HEK293 (cell line): ENCODE measurements around the gene SLC16A10.

Source experiments
- CTCF ChIA-PET: fragments of 350-600 bp; formaldehyde crosslinking; extraction: SDS; loops from one replicate; lab custom pipeline; 2021; ENCODE audit warnings: antibody characterized with exemption; lab: Yijun Ruan, JAX
- POLR2A ChIA-PET: fragments of 300-600 bp; formaldehyde crosslinking; extraction: SDS; loops from one replicate; lab custom pipeline; 2020; ENCODE audit warnings: antibody characterized with exemption, inconsistent platforms; lab: Yijun Ruan, JAX
- H3K27ac ChIP-seq: fragments of 200-500 bp; sonication (Bioruptor generic); 2 replicates; pipeline ENCODE4 v1.5.1; 2014; ENCODE audit warnings: low read depth, low read length, control low read depth, inconsistent platforms; ENCODE audit errors: extremely low read depth
- H3K36me3 ChIP-seq, 2 experiments: fragments of 200-500 bp in 1 of 2; sonication (Bioruptor generic) in 1 of 2; 1 replicate in 1 of 2; 2 replicates in 1 of 2; pipeline ENCODE4 v1.5.1; 2014 to 2017; ENCODE audit warnings: inconsistent platforms in 2 of 2, low read length in 2 of 2; ENCODE audit not compliant: control insufficient read depth in 2 of 2, insufficient read depth in 1 of 2
- H3K4me1 ChIP-seq: fragments of 200-500 bp; sonication (Bioruptor generic); 2 replicates; pipeline ENCODE4 v1.5.1; 2014; ENCODE audit warnings: mild to moderate bottlenecking, low read length, inconsistent platforms; ENCODE audit not compliant: control insufficient read depth, insufficient read depth
- H3K4me3 ChIP-seq: 2 replicates; pipeline ENCODE4 v1.5.1; 2011; ENCODE audit warnings: low read depth, mild to moderate bottlenecking, control low read depth, low read length, moderate library complexity
- H3K9me3 ChIP-seq: fragments of 200-500 bp; sonication (Bioruptor generic); 2 replicates; pipeline ENCODE4 v1.5.1; 2014; ENCODE audit warnings: low read depth, low read length, inconsistent platforms; ENCODE audit not compliant: control insufficient read depth, insufficient read depth
- OSR2 ChIP-seq: fragments of 450-650 bp; formaldehyde crosslinking; IDR thresholded peaks from 2 replicates; pipeline ENCODE4 v1.5.1; 2016; ENCODE audit warnings: missing biosample characterization, missing genetic modification characterization
- REPIN1 ChIP-seq: fragments of 450-650 bp; formaldehyde crosslinking; IDR thresholded peaks from 2 replicates; pipeline ENCODE4 v1.5.1; 2017; ENCODE audit warnings: missing biosample characterization, missing genetic modification characterization, low read depth
- SETDB1 ChIP-seq: IDR thresholded peaks from one replicate; pipeline ENCODE4 v1.6.1; 2017; ENCODE audit warnings: mild to moderate bottlenecking, low read length, moderate library complexity, mixed read lengths; ENCODE audit not compliant: insufficient read length
- ZBTB21 ChIP-seq: fragments of 450-650 bp; formaldehyde crosslinking; IDR thresholded peaks from 2 replicates; pipeline ENCODE4 v1.5.1; 2017; ENCODE audit warnings: missing biosample characterization, missing genetic modification characterization
- ZNF157 ChIP-seq: fragments of 450-650 bp; formaldehyde crosslinking; IDR thresholded peaks from 2 replicates; pipeline ENCODE4 v1.5.1; 2016; ENCODE audit warnings: missing biosample characterization, missing genetic modification characterization
- ZNF302 ChIP-seq: fragments of 450-650 bp; formaldehyde crosslinking; IDR thresholded peaks from 2 replicates; pipeline ENCODE4 v1.5.1; 2016; ENCODE audit warnings: missing biosample characterization, missing genetic modification characterization, low read depth
- ZNF350 ChIP-seq: fragments of 450-650 bp; formaldehyde crosslinking; IDR thresholded peaks from 2 replicates; pipeline ENCODE4 v1.5.0; 2017; ENCODE audit warnings: missing biosample characterization, mild to moderate bottlenecking, missing genetic modification characterization
- ZNF366 ChIP-seq: fragments of 450-650 bp; formaldehyde crosslinking; conservative IDR thresholded peaks from 2 replicates; pipeline ENCODE4 v1.5.1; 2016; ENCODE audit warnings: missing biosample characterization, missing genetic modification characterization
- ZNF623 ChIP-seq: fragments of 450-650 bp; formaldehyde crosslinking; IDR thresholded peaks from 2 replicates; pipeline ENCODE4 v1.5.1; 2016; ENCODE audit warnings: missing biosample characterization, missing genetic modification characterization
- ZNF624 ChIP-seq: fragments of 450-650 bp; formaldehyde crosslinking; IDR thresholded peaks from 2 replicates; pipeline ENCODE4 v1.5.1; 2017; ENCODE audit warnings: missing biosample characterization, missing genetic modification characterization
- ZNF660 ChIP-seq: fragments of 450-650 bp; IDR thresholded peaks from 2 replicates; pipeline ENCODE4 v1.5.1; 2018; ENCODE audit warnings: missing biosample characterization, mild to moderate bottlenecking, missing genetic modification characterization
- ZNF768 ChIP-seq: fragments of 450-650 bp; formaldehyde crosslinking; IDR thresholded peaks from 2 replicates; pipeline ENCODE4 v1.5.1; 2018; ENCODE audit warnings: missing biosample characterization, mild to moderate bottlenecking, missing genetic modification characterization
- ZNF776 ChIP-seq: fragments of 450-650 bp; formaldehyde crosslinking; IDR thresholded peaks from 2 replicates; pipeline ENCODE4 v1.5.0; 2017; ENCODE audit warnings: missing biosample characterization, missing genetic modification characterization, borderline replicate concordance
- TF ChIP-seq, protein P1 (sequence below): fragments of 450-650 bp; formaldehyde crosslinking; IDR thresholded peaks from 2 replicates; pipeline ENCODE4 v1.5.1; 2016; ENCODE audit warnings: missing biosample characterization, missing genetic modification characterization
- TF ChIP-seq, protein P2 (sequence below): fragments of 450-650 bp; formaldehyde crosslinking; IDR thresholded peaks from 2 replicates; pipeline ENCODE4 v1.5.1; 2017; ENCODE audit warnings: missing biosample characterization, missing genetic modification characterization
- TF ChIP-seq, protein P3 (sequence below): fragments of 450-650 bp; formaldehyde crosslinking; conservative IDR thresholded peaks from 2 replicates; pipeline ENCODE4 v1.5.1; 2016; ENCODE audit warnings: low read depth, missing biosample characterization, missing genetic modification characterization
- TF ChIP-seq, protein P4 (sequence below): fragments of 450-650 bp; formaldehyde crosslinking; IDR thresholded peaks from 2 replicates; pipeline ENCODE4 v1.5.1; 2017; ENCODE audit warnings: missing biosample characterization, missing genetic modification characterization
- TF ChIP-seq, protein P5 (sequence below): fragments of 450-650 bp; formaldehyde crosslinking; IDR thresholded peaks from 2 replicates; pipeline ENCODE4 v1.5.1; 2016; ENCODE audit warnings: missing biosample characterization, missing genetic modification characterization
- TF ChIP-seq, protein P6 (sequence below): fragments of 450-650 bp; formaldehyde crosslinking; IDR thresholded peaks from 2 replicates; pipeline ENCODE4 v1.5.1; 2017; ENCODE audit warnings: missing biosample characterization, missing genetic modification characterization

The SLC16A10 gene

DNA sequence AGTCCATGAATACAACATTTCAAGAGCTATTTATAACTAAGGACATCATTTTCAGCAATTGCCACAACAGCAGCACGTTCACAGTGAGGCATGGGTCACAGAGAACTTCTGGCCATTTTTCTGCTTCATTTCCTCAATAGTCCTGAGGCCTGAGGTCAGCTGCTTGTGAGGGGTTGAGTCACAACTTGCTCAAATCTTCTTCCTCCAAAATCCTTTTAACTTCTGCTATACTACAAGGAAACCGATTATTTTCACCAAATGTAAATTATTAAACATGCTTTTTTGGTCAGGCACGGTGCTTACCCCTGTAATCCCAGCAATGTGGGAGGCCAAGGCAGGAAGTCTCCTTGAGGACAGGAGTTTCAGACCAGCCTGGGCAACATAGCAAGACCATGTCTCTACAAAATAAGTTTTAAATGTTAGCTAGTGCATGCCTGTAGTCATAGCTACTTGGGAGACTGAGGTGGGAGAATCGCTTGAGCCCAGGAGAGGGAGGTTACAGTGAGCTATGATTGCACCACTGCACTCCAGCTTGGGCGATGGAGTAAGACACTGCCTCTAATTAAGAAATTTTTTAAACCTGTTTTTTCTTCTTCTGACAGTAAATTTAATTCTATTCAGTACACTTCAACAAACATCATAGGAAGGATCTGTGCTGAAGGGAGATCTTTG, 11.1 kb upstream of the SLC16A10 start:
- H3K36me3 ChIP-seq: no peaks in the 10 kb centered on the region
- H3K9me3 ChIP-seq: no peaks in the 10 kb centered on the region
- CTCF ChIA-PET: interaction anchor here (0.9 to 3.6 kb wide), 4 partner anchors 8 to 49 kb away, joined by 3 to 15 read pairs (median 4); no protein-coding TSS in a partner anchor
- POLR2A ChIA-PET: interaction anchor here (0.8 kb wide), 1 partner anchor 13 kb away, joined by 3 read pairs; no protein-coding TSS in a partner anchor
- H3K4me3 ChIP-seq: no peak overlapping the region
- no peak overlapping the region for H3K27ac ChIP-seq
- no peaks in the 10 kb centered on the region; the same call in 1 of the 2 replicates for H3K4me1 ChIP-seq
- TF ChIP-seq ZNF768 (tag by site-specific recombination) (no peak), ZNF660 (peak; percentile 47; the same call in 1 of the 2 replicates), ZNF157 (tag by site-specific recombination) (no peak), ZNF302 (tag by site-specific recombination) (no peak)
- TF ChIP-seq, protein P1, sequence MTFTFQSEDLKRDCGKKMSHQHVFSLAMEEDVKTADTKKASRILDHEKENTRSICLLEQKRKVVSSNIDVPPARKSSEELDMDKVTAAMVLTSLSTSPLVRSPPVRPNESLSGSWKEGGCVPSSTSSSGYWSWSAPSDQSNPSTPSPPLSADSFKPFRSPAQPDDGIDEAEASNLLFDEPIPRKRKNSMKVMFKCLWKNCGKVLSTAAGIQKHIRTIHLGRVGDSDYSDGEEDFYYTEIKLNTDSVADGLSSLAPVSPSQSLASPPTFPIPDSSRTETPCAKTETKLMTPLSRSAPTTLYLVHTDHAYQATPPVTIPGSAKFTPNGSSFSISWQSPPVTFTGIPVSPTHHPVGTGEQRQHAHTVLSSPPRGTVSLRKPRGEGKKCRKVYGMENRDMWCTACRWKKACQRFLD: no peak

DNA sequence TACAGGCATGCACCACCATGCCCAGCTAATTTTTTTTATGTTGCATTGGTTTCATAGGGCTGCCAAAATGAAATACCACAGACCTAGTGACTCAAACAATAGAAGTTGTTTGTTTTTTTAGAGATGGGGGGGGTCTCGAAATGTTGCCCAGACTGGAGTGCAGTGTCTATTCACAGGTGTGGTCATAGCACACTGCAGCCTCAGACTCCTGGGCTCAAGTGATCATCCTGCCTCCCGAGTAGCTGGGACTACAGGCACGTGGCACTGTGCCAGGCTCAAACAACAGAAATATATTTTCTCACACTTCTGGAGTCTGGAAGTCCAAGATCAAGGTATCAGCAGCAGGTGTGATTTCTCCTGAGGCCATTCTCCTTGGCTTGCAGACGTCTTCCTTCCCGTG, 6.6 kb upstream of the SLC16A10 start:
- Histone ChIP-seq H3K9me3 (no peaks in the 10 kb centered on the region), H3K4me3 (no peak overlapping the region), H3K27ac (no peak overlapping the region), H3K36me3 (no peaks in the 10 kb centered on the region), H3K4me1 (no peaks in the 10 kb centered on the region; the same call in 1 of the 2 replicates)
- ChIA-PET POLR2A (interaction anchor here (0.6 to 0.9 kb wide), 5 partner anchors 8 to 265 kb away, joined by 3 to 4 read pairs (median 3); no protein-coding TSS in a partner anchor), CTCF (interaction anchor here (0.6 to 1.2 kb wide), 4 partner anchors 8 to 178 kb away, joined by 3 to 5 read pairs (median 3); no protein-coding TSS in a partner anchor)
- TF ChIP-seq, protein P2, sequence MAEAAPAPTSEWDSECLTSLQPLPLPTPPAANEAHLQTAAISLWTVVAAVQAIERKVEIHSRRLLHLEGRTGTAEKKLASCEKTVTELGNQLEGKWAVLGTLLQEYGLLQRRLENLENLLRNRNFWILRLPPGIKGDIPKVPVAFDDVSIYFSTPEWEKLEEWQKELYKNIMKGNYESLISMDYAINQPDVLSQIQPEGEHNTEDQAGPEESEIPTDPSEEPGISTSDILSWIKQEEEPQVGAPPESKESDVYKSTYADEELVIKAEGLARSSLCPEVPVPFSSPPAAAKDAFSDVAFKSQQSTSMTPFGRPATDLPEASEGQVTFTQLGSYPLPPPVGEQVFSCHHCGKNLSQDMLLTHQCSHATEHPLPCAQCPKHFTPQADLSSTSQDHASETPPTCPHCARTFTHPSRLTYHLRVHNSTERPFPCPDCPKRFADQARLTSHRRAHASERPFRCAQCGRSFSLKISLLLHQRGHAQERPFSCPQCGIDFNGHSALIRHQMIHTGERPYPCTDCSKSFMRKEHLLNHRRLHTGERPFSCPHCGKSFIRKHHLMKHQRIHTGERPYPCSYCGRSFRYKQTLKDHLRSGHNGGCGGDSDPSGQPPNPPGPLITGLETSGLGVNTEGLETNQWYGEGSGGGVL (tag by site-specific recombination): peak; percentile 43; the same call in 1 of the 2 replicates
- TF ChIP-seq, protein P3, sequence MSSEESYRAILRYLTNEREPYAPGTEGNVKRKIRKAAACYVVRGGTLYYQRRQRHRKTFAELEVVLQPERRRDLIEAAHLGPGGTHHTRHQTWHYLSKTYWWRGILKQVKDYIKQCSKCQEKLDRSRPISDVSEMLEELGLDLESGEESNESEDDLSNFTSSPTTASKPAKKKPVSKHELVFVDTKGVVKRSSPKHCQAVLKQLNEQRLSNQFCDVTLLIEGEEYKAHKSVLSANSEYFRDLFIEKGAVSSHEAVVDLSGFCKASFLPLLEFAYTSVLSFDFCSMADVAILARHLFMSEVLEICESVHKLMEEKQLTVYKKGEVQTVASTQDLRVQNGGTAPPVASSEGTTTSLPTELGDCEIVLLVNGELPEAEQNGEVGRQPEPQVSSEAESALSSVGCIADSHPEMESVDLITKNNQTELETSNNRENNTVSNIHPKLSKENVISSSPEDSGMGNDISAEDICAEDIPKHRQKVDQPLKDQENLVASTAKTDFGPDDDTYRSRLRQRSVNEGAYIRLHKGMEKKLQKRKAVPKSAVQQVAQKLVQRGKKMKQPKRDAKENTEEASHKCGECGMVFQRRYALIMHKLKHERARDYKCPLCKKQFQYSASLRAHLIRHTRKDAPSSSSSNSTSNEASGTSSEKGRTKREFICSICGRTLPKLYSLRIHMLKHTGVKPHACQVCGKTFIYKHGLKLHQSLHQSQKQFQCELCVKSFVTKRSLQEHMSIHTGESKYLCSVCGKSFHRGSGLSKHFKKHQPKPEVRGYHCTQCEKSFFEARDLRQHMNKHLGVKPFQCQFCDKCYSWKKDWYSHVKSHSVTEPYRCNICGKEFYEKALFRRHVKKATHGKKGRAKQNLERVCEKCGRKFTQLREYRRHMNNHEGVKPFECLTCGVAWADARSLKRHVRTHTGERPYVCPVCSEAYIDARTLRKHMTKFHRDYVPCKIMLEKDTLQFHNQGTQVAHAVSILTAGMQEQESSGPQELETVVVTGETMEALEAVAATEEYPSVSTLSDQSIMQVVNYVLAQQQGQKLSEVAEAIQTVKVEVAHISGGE (tag by site-specific recombination): no peak
- TF ChIP-seq ZNF624 (tag by site-specific recombination) (0 out of 2 replicates have a peak, but pooled peaks have one; percentile 44), ZNF776 (tag by site-specific recombination) (0 out of 2 replicates have a peak, but pooled peaks have one; percentile 71), ZBTB21 (tag by site-specific recombination) (no peak), ZNF350 (tag by site-specific recombination) (peak; percentile 75; the same call in 1 of the 2 replicates), ZNF366 (tag by site-specific recombination) (peak; percentile 49; the same call in 1 of the 2 replicates), SETDB1 (no peak), OSR2 (tag by site-specific recombination) (peak; percentile 35; the same call in 1 of the 2 replicates), ZNF623 (no peak), REPIN1 (tag by site-specific recombination) (no peak), ZNF660 (peak; percentile 61; the same call in 1 of the 2 replicates)
- TF ChIP-seq, protein P4, sequence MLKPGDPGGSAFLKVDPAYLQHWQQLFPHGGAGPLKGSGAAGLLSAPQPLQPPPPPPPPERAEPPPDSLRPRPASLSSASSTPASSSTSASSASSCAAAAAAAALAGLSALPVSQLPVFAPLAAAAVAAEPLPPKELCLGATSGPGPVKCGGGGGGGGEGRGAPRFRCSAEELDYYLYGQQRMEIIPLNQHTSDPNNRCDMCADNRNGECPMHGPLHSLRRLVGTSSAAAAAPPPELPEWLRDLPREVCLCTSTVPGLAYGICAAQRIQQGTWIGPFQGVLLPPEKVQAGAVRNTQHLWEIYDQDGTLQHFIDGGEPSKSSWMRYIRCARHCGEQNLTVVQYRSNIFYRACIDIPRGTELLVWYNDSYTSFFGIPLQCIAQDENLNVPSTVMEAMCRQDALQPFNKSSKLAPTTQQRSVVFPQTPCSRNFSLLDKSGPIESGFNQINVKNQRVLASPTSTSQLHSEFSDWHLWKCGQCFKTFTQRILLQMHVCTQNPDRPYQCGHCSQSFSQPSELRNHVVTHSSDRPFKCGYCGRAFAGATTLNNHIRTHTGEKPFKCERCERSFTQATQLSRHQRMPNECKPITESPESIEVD: peak; percentile 23; the same call in 1 of the 2 replicates
- TF ChIP-seq, protein P5, sequence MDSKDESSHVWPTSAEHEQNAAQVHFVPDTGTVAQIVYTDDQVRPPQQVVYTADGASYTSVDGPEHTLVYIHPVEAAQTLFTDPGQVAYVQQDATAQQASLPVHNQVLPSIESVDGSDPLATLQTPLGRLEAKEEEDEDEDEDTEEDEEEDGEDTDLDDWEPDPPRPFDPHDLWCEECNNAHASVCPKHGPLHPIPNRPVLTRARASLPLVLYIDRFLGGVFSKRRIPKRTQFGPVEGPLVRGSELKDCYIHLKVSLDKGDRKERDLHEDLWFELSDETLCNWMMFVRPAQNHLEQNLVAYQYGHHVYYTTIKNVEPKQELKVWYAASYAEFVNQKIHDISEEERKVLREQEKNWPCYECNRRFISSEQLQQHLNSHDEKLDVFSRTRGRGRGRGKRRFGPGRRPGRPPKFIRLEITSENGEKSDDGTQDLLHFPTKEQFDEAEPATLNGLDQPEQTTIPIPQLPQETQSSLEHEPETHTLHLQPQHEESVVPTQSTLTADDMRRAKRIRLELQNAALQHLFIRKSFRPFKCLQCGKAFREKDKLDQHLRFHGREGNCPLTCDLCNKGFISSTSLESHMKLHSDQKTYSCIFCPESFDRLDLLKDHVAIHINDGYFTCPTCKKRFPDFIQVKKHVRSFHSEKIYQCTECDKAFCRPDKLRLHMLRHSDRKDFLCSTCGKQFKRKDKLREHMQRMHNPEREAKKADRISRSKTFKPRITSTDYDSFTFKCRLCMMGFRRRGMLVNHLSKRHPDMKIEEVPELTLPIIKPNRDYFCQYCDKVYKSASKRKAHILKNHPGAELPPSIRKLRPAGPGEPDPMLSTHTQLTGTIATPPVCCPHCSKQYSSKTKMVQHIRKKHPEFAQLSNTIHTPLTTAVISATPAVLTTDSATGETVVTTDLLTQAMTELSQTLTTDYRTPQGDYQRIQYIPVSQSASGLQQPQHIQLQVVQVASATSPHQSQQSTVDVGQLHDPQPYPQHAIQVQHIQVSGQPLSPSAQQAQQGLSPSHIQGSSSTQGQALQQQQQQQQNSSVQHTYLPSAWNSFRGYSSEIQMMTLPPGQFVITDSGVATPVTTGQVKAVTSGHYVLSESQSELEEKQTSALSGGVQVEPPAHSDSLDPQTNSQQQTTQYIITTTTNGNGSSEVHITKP (tag by site-specific recombination): peak; percentile 27; the same call in 1 of the 2 replicates
- TF ChIP-seq, protein P6, sequence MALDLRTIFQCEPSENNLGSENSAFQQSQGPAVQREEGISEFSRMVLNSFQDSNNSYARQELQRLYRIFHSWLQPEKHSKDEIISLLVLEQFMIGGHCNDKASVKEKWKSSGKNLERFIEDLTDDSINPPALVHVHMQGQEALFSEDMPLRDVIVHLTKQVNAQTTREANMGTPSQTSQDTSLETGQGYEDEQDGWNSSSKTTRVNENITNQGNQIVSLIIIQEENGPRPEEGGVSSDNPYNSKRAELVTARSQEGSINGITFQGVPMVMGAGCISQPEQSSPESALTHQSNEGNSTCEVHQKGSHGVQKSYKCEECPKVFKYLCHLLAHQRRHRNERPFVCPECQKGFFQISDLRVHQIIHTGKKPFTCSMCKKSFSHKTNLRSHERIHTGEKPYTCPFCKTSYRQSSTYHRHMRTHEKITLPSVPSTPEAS (tag by site-specific recombination): no peak
